ENCODE results near the gene LRRC27.

Gene LRRC27

DNA sequence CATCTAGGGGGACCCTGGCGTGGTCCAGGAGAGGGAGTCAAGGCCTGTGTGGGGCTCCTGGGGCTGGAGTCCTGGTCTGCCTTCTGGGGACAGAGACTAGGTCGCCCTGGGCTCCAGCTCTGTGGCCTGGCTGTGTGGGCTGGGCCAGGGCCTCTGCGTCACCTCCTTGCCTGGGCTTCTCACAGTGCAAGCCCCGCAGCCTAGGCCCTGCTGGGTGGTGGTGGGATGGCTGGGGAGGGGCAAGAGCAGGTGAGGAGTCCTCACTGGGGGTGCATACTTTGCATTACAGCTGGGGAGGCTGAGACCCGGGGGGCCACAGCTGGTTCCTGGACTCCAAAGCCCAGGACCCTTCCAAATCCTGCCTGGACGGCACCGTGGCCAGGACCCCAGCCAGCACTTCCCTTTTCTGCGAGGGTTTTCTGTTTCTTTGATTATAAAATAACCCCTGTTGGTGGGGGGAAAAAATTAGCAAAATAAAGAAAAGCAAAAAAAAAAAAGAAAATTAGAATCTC, 88.5 kb downstream of the LRRC27 start:
- Histone ChIP-seq H3K9ac (ENCODE audit: low read depth, low read length) (no peak overlapping the region), H3K27ac (ENCODE audit: low read length) (no peak overlapping the region), H3K27me3 (ENCODE audit: insufficient read depth, low read length) (no peaks in the 10 kb centered on the region), H3K36me3 (ENCODE audit: insufficient read depth, low read depth, low read length) (no peaks in the 10 kb centered on the region), H3K9me3 (ENCODE audit: insufficient read depth, low read depth, low read length) (no peaks in the 10 kb centered on the region), H3K4me3 (ENCODE audit: low read length) (no peak overlapping the region), H3K4me1 (ENCODE audit: insufficient read depth, low read length) (peaks cover 7% of the 10 kb centered on the region; the same call in 1 of the 2 replicates)

DNA sequence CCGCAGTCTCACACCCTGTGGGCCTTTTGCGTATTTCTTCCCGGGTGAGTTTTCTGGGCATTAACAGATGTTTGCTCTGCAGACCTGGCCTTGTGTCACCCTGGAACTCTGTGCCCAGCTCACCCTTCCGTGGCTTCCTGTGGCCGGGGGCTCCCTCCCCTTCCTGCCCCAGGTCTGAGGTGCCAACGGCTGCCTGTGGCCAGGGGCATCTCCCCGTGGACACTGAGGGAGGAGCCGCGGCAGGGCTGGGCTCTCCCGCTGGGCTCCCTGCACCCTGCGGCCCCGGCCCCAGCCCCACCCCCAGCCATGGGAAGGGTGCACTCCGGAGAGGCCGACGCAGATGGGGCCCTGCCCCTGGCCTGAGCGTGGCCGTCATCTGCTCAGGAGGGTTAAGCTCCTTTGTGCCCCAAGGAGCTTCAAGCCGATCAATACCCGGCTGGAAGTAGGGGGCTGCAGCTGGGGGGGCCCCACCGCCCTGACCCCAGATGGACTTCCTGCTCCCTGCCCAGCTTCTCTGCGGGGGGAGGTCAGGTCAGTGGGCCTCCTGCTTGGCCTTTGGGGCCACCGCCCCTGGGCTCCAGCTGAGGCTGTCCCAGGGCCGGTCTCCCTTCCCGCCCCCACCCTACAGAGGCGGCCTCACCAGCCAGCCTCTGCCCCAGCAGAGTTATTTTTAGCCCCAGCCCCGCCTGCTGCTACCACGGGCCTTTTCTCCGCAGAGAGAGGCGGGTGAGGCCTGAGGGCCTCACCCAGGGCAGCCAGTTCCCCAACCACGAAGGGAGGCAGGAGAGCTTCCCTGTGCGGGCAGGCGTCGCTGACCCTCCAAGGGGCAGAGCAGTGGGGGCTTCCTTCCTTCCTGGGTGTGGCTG, 89.2 kb downstream of the LRRC27 start:
- no peak overlapping the region for H3K27ac ChIP-seq (ENCODE audit: low read length)
- peaks cover 7% of the 10 kb centered on the region; the same call in 1 of the 2 replicates for H3K4me1 ChIP-seq (ENCODE audit: insufficient read depth, low read length)
- no peak overlapping the region for H3K4me3 ChIP-seq (ENCODE audit: low read length)

DNA sequence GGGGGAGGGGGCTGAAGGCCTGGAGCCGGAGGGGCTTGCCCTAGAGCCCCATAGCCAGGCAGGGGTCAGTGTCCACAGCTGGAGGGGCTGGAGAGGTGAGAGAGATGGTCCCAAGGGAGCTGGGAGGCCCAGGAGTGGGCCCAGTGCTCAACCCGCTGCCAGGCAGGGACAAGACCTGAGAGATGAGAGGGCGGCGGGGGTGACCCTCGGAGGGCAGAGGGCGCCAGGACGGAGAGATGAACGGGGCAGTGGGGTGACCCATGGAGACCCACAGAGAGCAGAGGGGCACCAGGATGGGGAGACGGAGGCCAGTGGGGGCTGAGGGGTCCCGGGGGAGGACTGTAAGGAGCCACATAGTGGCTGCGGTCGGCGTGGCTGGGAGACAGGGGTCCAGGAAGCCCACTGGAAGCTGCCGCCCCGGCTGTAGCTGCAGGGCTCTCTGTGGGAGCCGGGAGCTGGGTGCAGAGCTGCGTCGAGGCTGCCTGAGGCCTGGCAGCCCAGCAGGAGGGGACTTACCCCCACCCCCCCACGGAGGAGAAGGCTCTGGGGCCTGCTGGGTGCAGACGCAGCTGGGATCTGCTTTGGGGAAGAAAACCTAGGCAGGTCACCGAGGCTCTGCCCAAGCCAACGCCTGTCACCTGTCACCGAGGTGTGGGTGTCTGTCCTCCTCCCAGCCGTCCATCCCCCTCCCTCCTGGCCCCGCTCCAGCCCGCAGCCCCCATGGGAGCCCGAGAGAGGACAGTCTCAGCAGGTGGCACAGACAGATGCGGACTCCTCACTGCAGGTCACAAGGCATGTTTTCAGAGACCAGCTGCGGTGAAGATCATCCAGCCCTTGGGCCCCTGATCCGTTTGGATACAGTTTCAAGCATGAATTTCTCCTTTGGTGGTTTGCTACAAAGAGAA, 90.1 kb downstream of the LRRC27 start:
- H3K27me3 ChIP-seq (ENCODE audit: insufficient read depth, low read length) = no peaks in the 10 kb centered on the region
- H3K36me3 ChIP-seq (ENCODE audit: insufficient read depth, low read depth, low read length) = no peaks in the 10 kb centered on the region
- H3K9ac ChIP-seq (ENCODE audit: low read depth, low read length) = no peak overlapping the region
- H3K4me1 ChIP-seq (ENCODE audit: insufficient read depth, low read length) = peaks cover 7% of the 10 kb centered on the region; the same call in 1 of the 2 replicates
- H3K9me3 ChIP-seq (ENCODE audit: insufficient read depth, low read depth, low read length) = no peaks in the 10 kb centered on the region
- H3K27ac ChIP-seq (ENCODE audit: low read length) = no peak overlapping the region
- no peak overlapping the region for H3K4me3 ChIP-seq (ENCODE audit: low read length)

More for the DNA sequence above, 89.2 kb downstream of the LRRC27 start:
- no peaks in the 10 kb centered on the region for H3K9me3 ChIP-seq (ENCODE audit: insufficient read depth, low read depth, low read length)
- no peaks in the 10 kb centered on the region for H3K27me3 ChIP-seq (ENCODE audit: insufficient read depth, low read length)
- no peak overlapping the region for H3K9ac ChIP-seq (ENCODE audit: low read depth, low read length)
- H3K36me3 ChIP-seq (ENCODE audit: insufficient read depth, low read depth, low read length) = no peaks in the 10 kb centered on the region

GRCh38 chr10:132422903-132423825, 91.2 kb downstream of the LRRC27 start:
- Histone ChIP-seq H3K36me3 (ENCODE audit: insufficient read depth, low read depth, low read length) (no peaks in the 10 kb centered on the region), H3K27me3 (ENCODE audit: insufficient read depth, low read length) (no peaks in the 10 kb centered on the region), H3K4me1 (ENCODE audit: insufficient read depth, low read length) (peaks cover 7% of the 10 kb centered on the region; the same call in 1 of the 2 replicates), H3K9ac (ENCODE audit: low read depth, low read length) (no peak overlapping the region), H3K9me3 (ENCODE audit: insufficient read depth, low read depth, low read length) (no peaks in the 10 kb centered on the region), H3K27ac (ENCODE audit: low read length) (no peak overlapping the region), H3K4me3 (ENCODE audit: low read length) (no peak overlapping the region)

- Histone ChIP-seq H3K27ac (ENCODE audit: low read length) (no peak overlapping the region), H3K27me3 (ENCODE audit: insufficient read depth, low read length) (no peaks in the 10 kb centered on the region), H3K36me3 (ENCODE audit: insufficient read depth, low read depth, low read length) (no peaks in the 10 kb centered on the region), H3K9ac (ENCODE audit: low read depth, low read length) (no peak overlapping the region), H3K4me3 (ENCODE audit: low read length) (no peak overlapping the region), H3K9me3 (ENCODE audit: insufficient read depth, low read depth, low read length) (no peaks in the 10 kb centered on the region), H3K4me1 (ENCODE audit: insufficient read depth, low read length) (no peaks in the 10 kb centered on the region; the same call in 1 of the 2 replicates)
Measured at GRCh38 chr10:132423966-132424861, 92.2 kb downstream of the LRRC27 start.

- Histone ChIP-seq H3K4me3 (ENCODE audit: low read length) (no peak overlapping the region), H3K27me3 (ENCODE audit: insufficient read depth, low read length) (no peaks in the 10 kb centered on the region), H3K36me3 (ENCODE audit: insufficient read depth, low read depth, low read length) (no peaks in the 10 kb centered on the region), H3K27ac (ENCODE audit: low read length) (no peak overlapping the region), H3K4me1 (ENCODE audit: insufficient read depth, low read length) (no peaks in the 10 kb centered on the region; the same call in 1 of the 2 replicates), H3K9me3 (ENCODE audit: insufficient read depth, low read depth, low read length) (no peaks in the 10 kb centered on the region), H3K9ac (ENCODE audit: low read depth, low read length) (no peak overlapping the region)
Measured at GRCh38 chr10:132425029-132425756, 93.2 kb downstream of the LRRC27 start.

DNA sequence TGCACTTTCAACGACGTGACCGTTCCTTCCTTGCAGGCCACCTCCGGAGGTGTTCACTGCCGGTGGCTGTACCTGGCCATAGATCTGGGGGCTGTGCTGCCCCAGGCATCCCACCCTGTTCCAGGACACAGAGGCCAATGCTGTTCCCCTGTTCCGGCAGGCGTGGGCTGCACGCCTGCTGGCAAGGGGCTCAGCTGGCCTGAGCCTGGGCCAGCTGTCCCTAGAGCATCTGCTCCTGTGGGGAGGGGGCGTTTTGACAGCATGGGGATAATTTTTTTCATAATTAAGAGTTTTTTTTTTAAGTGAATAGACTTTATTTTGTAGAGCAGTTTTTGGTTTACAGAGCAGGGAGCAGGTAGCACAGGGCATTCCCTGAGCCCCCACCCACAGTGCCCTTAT, 93.8 kb downstream of the LRRC27 start:
- Histone ChIP-seq H3K36me3 (ENCODE audit: insufficient read depth, low read depth, low read length) (no peaks in the 10 kb centered on the region), H3K4me1 (ENCODE audit: insufficient read depth, low read length) (no peaks in the 10 kb centered on the region; the same call in 1 of the 2 replicates), H3K9me3 (ENCODE audit: insufficient read depth, low read depth, low read length) (no peaks in the 10 kb centered on the region), H3K27ac (ENCODE audit: low read length) (no peak overlapping the region), H3K4me3 (ENCODE audit: low read length) (no peak overlapping the region), H3K27me3 (ENCODE audit: insufficient read depth, low read length) (no peaks in the 10 kb centered on the region), H3K9ac (ENCODE audit: low read depth, low read length) (no peak overlapping the region)

DNA sequence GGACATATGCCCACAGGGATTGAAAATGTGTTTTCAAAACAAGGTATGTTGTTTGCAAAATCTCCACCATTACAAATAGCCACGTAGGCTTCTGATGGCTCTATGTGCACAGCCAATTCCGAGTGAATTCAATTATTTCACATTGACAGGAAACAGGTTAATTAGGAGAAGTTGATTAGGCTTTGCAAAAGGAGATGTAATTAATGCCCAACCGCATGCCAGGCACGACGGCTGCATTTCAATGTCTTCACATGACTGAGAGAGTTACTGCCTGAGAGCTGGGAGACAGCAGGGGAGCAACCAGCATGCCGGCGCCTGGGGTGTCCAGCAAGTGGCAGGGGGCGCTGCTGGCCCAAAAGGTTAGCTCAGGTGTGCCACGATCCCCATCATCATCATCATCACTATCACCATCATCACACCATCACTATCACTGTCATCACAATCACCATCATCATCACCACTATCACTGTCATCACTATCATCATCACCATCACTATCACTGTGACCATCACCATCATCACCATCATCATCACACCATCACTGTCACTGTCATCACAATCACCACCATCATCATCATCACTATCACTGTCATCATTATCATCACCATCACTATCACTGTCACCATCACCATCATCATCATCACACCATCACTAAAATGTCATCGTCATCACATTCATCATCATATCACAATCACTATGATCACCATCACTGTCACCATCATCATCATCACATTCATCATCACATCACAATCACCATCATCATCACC, 95.2 kb downstream of the LRRC27 start:
- Histone ChIP-seq H3K9me3 (ENCODE audit: insufficient read depth, low read depth, low read length) (no peaks in the 10 kb centered on the region), H3K4me3 (ENCODE audit: low read length) (no peak overlapping the region), H3K4me1 (ENCODE audit: insufficient read depth, low read length) (no peaks in the 10 kb centered on the region), H3K27ac (ENCODE audit: low read length) (no peak overlapping the region), H3K27me3 (ENCODE audit: insufficient read depth, low read length) (no peaks in the 10 kb centered on the region), H3K36me3 (ENCODE audit: insufficient read depth, low read depth, low read length) (no peaks in the 10 kb centered on the region), H3K9ac (ENCODE audit: low read depth, low read length) (no peak overlapping the region)

- Histone ChIP-seq H3K27me3 (ENCODE audit: insufficient read depth, low read length) (no peaks in the 10 kb centered on the region), H3K27ac (ENCODE audit: low read length) (no peak overlapping the region), H3K9ac (ENCODE audit: low read depth, low read length) (no peak overlapping the region), H3K4me3 (ENCODE audit: low read length) (no peak overlapping the region), H3K9me3 (ENCODE audit: insufficient read depth, low read depth, low read length) (no peaks in the 10 kb centered on the region), H3K4me1 (ENCODE audit: insufficient read depth, low read length) (no peaks in the 10 kb centered on the region), H3K36me3 (ENCODE audit: insufficient read depth, low read depth, low read length) (no peaks in the 10 kb centered on the region)
Measured at GRCh38 chr10:132427939-132428367, 96.0 kb downstream of the LRRC27 start.

Data from iPS-20b (cell line).